Stromal cell of bone marrow (primary cell): ENCODE measurements around the gene GTPBP3.
"Not testable (repeated sequence)": the region's sequence is repeated elsewhere in the genome, so short reads cannot be mapped to it uniquely, and the experiment has no call there.

Experiments used
- DNase-seq: peaks from one replicate; pipeline ENCODE4 v3.0.0-alpha.2; 2012; ENCODE audit warnings: low read depth

GTPBP3 gene

DNA sequence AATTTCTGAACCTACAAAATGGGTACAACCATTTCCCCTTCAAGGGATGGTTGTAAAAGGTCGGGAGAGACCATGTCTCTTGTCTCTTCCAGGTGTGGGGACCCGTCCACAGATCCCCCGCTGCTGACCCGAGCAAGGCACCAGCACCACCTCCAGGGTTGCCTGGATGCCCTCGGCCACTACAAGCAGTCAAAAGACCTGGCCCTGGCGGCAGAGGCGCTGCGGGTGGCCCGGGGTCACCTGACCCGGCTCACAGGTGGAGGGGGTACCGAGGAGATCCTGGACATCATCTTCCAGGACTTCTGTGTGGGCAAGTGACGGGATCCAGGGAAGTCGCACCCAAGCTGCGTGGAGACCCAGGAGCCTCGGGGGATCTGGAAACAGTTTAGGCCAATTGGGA, 4.0 kb downstream of the GTPBP3 start:
- DNase-seq, result no peak

DNA sequence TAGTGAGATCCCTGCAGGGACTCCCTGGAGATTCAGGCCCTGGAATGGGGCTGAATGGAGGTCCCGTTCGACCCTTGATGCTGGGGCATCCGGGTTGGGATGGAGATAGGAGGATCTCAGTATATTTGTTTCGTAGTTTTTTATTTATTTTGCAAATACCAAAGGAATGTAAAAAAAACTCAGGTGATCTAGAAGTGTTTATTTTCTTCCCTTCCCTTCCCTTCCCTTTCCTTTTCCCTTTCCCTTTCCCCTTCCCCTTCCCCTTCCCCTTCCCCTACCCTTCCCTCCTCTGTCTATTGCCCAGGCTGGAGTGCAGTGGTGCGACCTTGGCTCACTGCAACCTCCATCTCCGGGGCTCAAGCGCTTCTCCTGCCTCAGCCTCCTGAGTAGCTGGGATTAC, 4.5 kb downstream of the GTPBP3 start:
- no peak for DNase-seq

DNA sequence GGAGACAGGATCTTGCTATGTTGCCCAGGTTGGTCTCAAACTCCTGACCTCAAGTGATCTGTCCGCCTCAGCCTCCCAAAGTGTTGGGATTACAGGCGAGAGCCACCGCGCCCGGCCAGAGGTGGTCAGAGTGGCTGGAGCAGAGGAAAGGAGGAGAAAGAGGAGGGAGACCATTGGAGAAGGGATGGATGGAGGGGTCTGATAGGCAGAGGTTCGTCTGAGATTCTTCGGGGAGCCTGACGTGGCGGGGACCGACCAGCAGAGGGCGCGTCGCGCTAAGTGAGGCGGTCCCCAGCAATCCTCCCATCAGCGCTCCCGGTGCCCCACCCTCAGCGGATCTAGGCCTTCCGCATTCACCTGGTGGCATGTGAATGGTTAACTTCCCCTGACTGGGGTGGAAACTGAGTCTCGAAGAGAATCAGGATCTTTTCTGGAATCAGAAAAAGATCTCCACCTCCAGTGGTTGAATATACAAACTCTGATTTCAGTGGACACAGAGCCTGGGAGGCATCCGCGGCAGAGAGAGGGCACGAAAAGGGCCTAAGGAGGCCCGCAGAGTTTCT, 8.8 kb downstream of the GTPBP3 start:
- no peak for DNase-seq

DNA sequence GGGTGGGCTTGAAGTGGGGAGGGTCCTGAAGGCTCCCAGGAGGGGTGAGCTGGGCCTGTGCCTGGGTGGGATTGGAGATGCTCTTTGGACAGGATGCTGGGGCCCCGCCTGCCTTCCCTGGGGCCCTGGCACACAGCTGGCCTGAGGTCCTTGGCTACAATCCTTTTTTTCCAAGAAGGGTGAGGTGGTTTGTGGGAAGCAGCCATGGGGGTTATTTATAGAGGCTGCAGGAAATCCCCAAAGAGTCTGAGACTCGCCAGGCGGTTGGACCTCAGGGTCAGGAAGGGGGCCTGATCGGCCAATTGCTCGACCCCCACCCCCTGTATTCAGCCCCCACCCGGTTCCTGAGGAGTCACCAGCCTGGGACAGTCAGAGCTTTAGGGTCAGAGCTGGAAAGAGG, 10.0 kb downstream of the GTPBP3 start:
- no peak for DNase-seq

DNA sequence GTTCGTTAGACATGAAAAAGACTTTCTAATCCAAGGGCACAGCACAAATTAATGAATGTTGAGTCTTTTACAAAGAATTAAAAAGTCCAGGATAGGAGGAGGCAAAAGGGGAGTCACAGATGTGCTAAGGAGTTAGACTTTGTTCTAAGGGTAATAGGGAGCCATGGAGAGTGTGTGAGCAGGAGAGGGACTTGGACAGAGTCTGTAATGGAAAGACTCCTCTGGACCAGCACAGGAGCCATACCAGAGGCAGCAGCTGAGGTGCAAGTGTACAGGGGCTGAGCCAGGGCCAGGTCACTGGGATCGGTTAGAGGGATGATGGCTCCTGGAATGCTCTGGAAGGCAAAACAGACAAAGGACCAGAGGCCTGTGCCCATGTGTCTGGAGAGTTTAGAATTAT, 10.5 kb downstream of the GTPBP3 start:
- no peak for DNase-seq

DNA sequence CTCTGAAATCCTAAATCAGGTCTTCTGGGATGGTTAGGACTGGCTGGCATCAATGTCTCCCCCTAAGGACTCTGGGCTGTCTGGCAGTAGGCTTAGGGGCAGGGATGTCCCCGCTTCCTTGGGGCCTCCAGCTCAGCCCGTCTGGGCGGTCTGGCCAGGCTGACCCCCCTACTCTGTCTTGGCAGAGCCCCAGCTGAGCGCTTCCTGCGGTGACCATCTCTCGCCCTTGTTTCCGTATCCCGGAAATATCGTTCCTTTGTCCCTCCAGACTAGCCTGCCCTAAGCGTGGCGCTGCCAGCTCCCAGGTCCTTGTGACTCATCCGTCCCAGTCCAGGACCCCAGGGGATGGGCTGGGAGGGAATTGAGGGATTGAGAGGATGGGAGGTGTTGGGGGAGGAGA, 11.3 kb downstream of the GTPBP3 start:
- no peak for DNase-seq

DNA sequence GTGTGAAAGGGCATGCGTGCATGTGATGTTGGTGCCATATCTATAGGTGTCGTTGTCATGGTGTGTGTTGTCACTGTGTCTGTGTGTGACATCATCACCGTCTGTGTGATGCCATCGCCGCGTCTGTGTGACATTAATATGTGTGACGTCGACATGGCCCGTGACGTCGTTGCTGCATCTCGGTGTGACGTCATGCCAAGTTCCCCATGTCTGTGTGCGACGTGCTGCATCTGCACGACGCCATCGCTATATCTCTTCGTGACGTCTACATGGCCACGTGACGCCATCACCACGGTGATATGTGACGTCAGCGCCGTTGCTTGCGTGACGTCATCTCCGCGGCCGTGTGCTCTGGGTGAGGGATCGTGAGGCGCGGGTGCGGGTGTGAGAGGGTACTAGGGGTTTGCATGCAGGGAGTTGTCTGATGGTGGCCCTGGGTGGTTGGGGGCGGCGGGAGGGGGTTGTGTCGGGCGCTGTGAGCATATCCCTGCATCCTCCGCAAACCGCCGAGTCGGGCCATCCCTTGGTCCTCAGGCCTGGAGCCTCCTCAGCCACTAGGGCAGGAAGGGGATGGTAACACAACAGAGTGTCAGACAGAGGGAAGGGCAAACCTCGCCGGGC, 14.6 kb downstream of the GTPBP3 start:
- no peak for DNase-seq

DNA sequence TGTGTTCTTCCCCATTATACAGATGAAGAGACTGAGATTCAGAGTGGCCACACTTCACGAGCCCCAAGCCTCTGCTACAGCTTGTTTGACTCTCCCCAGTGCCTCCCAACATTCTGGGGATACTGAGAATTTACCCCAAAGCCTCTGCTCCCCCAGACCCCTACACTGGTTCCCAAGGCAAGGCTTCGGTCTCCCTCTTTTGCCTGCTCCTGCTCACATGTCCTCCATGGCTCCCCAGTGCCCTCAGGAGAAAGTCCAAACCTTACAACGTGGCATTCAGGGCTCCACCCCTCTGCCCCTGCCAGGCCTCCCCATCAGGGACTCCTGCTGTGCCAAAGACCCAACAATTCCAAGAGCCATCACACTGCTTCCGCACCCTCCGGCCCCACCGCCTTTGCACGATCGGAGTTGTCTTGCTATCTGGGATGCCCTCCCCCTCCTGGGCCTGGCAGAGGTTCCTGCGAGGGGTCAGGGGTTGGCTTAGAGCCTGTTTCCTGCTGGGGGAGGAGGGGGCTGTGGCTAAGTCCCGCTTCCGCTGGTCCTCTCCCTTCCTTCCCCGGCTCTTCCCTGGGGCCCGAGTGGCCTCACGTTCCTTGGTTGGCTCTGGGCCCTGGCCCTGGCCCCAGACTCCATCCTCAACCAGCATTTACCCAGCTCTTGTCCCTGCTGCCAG, 15.4 kb downstream of the GTPBP3 start:
- DNase-seq, result no peak

DNA sequence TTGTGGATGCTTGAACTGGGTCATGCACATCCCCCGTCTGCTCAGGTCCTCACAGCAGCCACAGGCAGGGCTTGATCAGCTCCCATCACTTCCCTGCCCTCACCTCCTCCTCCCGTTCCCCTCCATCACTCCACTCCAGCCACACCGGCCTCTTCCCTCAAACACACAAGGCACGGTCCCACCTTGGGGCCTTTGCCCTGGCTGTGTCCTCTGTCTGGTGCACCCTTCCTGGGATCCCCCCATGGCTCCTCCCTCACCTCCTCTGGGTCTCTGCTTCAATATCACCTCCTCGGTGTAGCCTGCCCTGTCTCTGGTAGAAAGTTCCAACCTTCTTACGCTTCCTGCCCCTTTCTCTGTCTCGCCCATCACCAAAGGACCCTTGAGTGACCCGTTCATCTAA, 16.0 kb downstream of the GTPBP3 start:
- no peak for DNase-seq

DNA sequence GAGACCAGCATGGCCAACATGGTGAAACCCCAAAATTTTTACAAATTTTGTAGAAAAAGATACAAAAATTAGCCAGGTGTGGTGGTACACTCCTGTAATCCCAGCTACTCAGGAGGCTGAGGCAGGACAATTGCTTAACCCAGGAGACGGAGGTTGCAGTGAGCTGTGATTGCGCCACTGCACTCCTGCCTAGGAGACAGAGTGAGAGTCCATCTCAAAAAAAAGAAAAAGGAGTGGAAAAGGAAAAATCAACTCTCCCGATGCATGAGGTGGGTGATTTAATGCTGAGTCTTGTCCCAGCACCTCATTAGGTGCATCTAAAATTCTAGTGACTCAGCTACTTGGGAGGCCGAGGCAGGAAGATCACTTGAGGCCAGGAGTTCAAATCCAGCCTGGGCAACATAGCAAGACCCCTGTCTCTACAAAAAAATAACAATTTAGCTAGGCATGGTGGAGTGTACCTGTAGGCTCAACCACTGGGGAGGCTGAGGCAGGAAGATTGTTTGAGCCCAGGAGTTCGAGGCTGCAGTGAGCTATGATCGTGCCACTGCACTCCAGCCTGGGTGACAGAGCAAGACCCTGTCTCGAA, 19.8 kb downstream of the GTPBP3 start:
- no peak for DNase-seq

DNA sequence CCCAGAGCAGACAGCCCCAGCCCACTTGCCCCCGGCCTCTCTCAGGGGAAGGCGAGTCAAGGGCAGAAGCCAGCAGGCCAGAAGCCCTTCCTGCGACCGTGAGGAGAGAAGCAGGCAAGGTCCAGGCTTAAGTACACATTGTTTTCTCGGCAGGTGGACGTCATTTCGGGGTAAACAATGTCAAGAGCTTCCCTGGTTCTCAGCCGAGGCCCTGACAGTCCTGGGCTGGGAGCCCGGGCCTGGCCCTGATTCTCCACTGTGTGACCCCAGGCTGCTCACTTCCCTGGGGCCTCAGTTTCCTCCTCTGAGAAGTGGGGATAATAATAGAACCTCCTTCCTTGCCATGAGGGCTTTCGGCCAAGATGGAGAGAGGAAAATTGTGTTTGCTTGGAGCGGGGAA, 20.4 kb downstream of the GTPBP3 start:
- no peak for DNase-seq

DNA sequence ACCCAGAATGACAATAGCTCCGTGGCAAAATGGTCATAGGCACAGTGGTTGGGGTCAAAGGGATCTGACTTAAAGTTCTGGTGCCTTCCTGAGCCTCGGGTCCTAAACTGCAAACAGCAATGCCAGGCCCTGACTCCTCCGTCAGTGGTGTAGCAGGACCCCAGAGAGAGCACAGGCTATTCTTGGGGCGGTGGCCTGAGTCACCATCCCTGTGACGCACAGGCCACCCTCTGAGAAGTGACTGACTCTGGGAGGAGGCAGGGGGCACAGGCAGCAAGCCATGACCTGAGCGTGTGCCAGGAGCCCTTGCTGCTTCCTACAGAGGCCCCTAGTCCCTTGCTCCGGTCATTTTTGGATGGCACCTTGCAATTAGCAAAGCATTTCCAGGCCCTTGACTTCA, 21.0 kb downstream of the GTPBP3 start:
- DNase-seq, result no peak

DNA sequence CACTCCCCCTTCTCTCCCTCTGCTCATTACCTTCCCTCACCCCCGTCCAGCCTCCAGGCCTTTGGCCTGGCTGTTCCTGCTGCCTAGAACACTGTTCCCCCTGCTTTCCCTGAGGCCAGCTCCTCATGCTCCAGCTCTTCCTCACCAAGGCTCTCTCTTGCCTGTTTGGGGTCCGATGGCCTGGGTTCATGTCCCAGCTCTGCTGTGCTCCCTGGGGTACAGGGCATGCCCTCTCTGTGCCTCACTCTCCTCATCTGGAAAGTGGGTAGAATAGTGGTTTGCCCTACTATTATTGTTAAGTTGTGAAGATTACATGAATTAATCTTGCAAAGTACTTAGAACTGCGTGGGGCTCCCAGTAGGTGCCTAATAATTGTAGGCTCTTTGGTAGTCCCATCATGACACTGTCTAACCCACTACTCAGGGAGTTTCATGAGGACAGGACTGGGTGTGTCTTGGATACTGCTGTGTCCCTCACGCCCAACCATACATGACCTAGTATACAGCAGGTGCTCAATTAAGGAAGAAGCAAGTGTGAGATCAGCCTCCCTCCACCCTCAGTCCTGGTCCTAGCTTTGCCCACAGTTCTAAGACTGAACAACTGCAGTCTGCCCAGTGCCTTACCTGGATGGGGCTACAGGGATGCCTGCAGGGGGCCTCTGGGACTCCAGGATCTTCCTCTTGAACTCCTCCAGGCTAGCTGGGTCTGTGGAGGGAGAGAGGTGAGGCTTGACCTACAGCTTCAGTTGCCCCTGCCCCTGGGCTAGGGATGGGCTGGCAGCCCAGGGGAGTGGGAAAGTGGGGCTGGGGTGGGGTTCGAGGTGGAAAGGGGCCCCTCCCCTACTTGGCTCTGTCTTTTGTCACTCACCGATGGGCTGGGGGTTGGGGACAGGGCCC, 22.8 kb downstream of the GTPBP3 start:
- no peak for DNase-seq

DNA sequence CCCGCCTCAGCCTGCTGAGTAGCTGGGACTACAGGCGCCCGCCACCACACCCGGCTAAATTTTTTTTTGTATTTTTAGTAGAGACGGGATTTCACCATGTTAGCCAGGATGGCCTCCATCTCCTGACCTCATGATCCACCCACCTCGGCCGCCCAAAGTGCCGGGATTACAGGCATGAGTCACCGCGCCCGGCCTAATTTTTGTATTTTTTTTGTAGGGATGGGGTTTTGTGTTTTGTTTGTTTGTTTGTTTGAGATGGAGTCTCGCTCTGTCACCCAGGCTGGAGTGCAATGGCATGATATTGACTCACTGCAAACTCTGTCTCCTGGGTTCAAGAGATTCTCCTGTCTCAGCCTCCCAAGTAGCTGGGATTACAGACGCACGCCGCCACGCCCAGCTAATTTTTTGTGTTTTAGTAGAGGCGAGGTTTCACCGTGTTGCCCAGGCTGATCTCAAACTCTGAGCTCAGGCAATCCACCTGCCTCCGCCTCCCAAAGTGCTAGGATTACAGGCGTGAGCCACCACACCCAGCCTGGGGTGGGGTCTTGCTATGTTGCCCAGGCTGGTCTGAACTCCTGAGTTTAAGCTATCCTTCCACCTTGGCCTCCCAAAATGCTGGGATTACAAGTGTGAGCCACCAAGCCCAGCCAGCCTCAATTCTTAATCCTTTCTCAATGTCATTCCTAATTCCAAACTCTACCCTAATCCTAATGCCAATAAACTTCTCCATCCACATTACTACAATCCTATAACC, 26.7 kb downstream of the GTPBP3 start:
- not testable (repeated sequence) for DNase-seq

DNA sequence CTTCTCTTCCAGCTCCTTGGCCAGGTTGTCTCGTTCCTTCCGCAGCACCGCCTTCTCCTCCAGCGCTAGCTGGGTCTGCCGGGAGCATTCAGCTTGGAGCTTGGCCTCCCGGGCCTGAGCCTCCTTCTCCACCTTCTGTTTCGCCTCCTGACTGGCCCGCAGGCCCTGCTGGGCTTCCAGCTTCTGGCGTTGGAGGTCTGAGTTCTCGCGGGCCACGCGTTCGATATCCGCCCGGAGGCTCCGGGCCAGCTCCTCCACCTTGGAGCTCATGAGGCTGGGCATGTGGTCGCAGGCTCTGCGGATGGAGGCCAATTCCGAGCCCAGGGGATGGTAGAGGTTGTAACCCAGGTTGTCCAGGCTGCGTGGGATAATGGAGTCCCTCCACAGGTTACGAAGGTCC, 28.0 kb downstream of the GTPBP3 start:
- DNase-seq, result no peak

DNA sequence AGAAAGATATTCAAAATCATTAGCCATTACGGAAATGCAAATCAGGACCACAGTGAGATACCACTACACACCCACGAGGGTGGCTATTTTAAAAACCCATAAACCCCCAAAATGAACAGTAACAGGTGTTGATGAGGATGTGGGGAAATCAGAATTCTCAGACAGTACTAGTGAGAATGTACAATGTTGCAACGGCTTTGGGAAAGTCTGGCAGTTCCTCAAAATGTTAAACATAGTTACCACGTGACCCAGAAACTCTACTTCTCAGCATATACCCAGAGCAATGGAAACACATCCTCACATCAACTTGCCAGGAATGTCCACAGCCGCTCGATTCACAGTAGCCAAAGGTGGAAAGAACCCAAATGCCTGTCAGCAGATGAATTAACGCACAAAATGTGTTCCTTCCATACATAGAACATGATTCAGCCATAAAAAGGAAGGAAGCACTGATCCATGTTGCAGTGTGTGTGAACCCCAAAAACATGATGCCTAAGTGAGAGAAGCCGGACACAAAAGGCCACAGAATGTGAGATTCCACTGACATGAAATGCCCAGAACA, 32.8 kb downstream of the GTPBP3 start:
- no peak for DNase-seq

DNA sequence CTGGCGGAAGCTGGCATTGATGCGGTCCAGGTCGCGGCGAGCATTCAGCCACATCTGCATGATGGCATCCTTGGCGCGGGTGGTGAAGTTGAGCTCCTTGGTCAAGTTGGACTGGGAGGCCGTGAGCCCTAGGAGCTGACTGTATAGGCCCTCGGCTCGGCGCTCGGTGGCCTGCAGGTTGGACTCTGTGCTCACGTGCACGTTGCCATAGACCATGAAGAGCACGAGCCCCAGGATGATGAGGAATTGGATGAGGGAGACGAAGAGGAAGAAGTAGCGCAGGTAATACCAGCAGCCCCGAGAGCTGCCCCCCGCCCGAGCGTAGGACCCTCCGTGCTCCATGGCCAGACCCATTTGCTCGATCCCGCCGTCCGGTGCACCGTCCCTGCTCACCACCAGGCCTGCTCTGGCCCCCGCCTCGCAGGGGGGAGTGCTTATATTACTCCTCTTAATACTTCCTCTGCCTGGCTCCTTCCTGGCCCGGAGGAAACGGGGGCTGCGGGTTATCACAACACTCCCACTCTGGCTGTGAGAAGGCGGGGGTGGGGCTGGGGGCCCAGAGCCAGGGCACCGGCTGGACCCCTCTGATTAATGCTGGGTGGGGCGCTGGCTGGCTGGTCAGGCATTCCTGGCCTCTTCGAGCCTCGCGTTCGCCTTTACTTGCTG, 39.7 kb downstream of the GTPBP3 start, which contains the start of gene PLVAP:
PLVAP (minus strand) TSS at position 408 of the 666 bp plus-strand sequence; CDS start at position 354, 54 bp downstream.
- DNase-seq, result no peak

DNA sequence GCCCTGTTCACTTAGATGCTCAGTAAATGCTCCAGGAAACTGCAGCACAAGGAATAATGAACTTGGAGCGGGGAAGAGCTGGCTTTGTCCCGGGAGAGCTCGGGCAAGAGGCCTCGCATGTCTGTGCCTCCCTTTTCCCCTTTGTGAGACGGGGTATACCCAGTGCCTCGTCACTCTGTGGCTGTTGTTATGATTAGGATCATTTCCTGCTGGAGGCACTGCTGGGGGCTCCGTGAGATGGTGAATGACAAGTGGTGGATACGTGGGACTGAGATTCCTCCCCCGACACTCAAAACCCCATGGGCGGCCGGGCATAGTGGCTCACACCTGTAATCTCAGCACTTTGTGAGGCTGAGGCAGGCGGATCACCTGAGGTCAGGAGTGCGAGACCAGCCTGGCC, 40.9 kb downstream of the GTPBP3 start:
- DNase-seq, result no peak

DNA sequence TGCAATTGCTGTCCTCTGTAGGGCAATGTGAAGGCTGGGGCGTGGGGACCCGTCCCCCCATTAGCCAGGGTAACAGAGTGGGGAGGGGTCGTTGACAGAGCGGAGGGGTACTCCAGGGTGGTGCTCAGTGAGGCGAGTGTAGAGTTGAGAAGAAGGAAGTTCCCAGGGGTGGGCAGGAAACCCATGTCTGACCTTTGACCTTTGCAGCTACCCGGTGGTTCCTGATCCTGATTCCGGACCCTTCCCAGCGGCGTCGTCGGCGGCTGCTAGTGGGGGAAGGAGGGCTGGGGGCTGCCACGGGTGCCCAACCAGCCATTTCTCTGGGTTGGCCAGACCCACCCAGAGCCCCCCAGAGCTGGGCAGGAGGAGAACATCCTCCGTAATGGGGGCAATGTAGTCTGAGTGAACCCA, 41.9 kb downstream of the GTPBP3 start:
- no peak for DNase-seq

DNA sequence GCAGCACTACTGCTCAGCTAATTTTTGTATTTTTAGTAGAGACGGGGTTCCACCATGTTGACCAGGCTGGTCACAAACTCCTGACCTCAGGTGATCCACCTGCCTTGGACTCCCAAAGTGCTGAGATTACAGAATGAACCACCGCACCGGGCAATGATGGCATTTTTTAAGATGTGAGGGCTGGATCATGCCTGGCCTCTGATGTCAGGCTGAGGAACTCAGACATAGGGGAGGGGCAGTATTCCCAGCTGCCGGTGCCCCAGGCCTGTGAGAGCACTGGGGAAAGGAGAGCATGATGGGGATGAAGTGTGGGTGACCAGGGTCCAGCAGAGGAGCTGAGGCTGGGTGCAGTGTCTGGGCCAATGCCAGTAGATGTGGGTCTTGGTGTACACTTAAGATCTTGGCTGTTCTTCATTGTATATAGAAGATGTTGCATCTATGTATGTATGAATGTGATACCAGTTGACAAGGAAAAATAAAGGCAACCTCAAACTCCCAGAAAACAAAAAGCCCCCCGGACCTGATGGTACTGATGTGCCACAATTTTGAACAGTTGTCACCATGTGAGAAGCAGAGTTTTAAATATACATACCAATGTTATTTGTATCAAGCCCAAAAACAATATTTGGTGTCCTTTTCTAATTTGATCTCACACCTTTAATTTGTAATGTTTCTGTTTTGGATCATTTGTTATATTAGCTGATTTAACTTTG, 43.2 kb downstream of the GTPBP3 start:
- no peak for DNase-seq
